H1 (cell line): ENCODE results near the gene ATG9B.

ENCODE experiments used
- CHD2 ChIP-seq: IDR thresholded peaks from 2 replicates; pipeline ENCODE4 v1.6.1; 2012; ENCODE audit warnings: low read length, improper control_type of control experiment
- CTCF ChIP-seq, 3 experiments: IDR thresholded peaks; 1 replicate in 2 of 3; 2 replicates in 1 of 3; pipeline versions ENCODE4 v1.5.1 to v1.6.1; 2011; ENCODE audit warnings: low read length in 3 of 3, mild to moderate bottlenecking in 3 of 3, inconsistent platforms in 2 of 3, low read depth in 1 of 3, moderate library complexity in 1 of 3; ENCODE audit not compliant: insufficient read depth in 1 of 3; ENCODE audit errors: control extremely low read depth in 1 of 3
- EP300 ChIP-seq, 2 experiments: IDR thresholded peaks; 1 replicate in 1 of 2; 2 replicates in 1 of 2; pipeline ENCODE4 v1.6.1; 2011 to 2012; ENCODE audit warnings: low read depth in 2 of 2, low read length in 2 of 2, mild to moderate bottlenecking in 2 of 2, borderline replicate concordance in 1 of 2, inconsistent platforms in 1 of 2, moderate library complexity in 1 of 2
- EZH2 ChIP-seq: fragments of 200-600 bp; sonication (generic); IDR thresholded peaks from 2 replicates; pipeline ENCODE4 v1.7.1; 2012; ENCODE audit warnings: low read depth, mild to moderate bottlenecking, moderate library complexity, low read length, inconsistent platforms; ENCODE audit not compliant: severe bottlenecking
- HDAC2 ChIP-seq, 2 experiments: fragments of 300-600 bp in 1 of 2; sonication (generic) in 1 of 2; IDR thresholded peaks; 2 replicates each; pipeline ENCODE4 v1.6.1; 2011 to 2012; ENCODE audit warnings: low read depth in 2 of 2, low read length in 2 of 2, mild to moderate bottlenecking in 2 of 2, moderate library complexity in 2 of 2, borderline replicate concordance in 1 of 2, inconsistent platforms in 1 of 2
- JUN ChIP-seq: IDR thresholded peaks from 2 replicates; pipeline ENCODE4 v1.6.1; 2011; ENCODE audit warnings: low read depth, mild to moderate bottlenecking, improper control_type of control experiment, low read length
- JUND ChIP-seq: IDR thresholded peaks from 2 replicates; pipeline ENCODE4 v1.6.1; 2011; ENCODE audit warnings: mild to moderate bottlenecking, improper control_type of control experiment, low read length
- POLR2AphosphoS5 ChIP-seq: IDR thresholded peaks from 2 replicates; pipeline ENCODE4 v1.6.1; 2011; ENCODE audit warnings: low read depth, low read length
- RXRA ChIP-seq: IDR thresholded peaks from 2 replicates; pipeline ENCODE4 v1.6.1; 2011; ENCODE audit warnings: low read depth, mild to moderate bottlenecking, low read length, moderate library complexity; ENCODE audit not compliant: insufficient read depth
- TAF7 ChIP-seq: optimal IDR thresholded peaks from 2 replicates; pipeline ENCODE3; 2011; ENCODE audit warnings: low read depth, mild to moderate bottlenecking, inconsistent platforms, low read length, moderate library complexity, borderline replicate concordance
- USF2 ChIP-seq: IDR thresholded peaks from 2 replicates; pipeline ENCODE4 v1.6.1; 2011; ENCODE audit warnings: low read length, improper control_type of control experiment
- YY1 ChIP-seq: IDR thresholded peaks from 2 replicates; pipeline ENCODE4 v1.6.1; 2011; ENCODE audit warnings: low read depth, mild to moderate bottlenecking, low read length

- TF ChIP-seq CTCF (IDR thresholded peaks at IDR 0.05; ENCODE audit: control extremely low read depth in 1 of 3, insufficient read depth in 1 of 3, low read depth in 1 of 3, low read length in 3 of 3) (no peak), JUN (no peak), JUND (no peak), POLR2AphosphoS5 (no peak), YY1 (no peak), EP300 (IDR thresholded peaks at IDR 0.05; ENCODE audit: borderline replicate concordance in 1 of 2, low read depth in 2 of 2, low read length in 2 of 2) (no peak), HDAC2 (IDR thresholded peaks at IDR 0.05; ENCODE audit: borderline replicate concordance in 1 of 2, low read depth in 2 of 2, low read length in 2 of 2) (no peak), CHD2 (no peak), USF2 (no peak), TAF7 (no peak), RXRA (no peak), EZH2 (no peak)
Measured at GRCh38 chr7:151028948-151029501, 4.7 kb upstream of the ATG9B start.
